ENCODE data around the gene DBNDD1.

DBNDD1 gene

GRCh38 chr16:89965447-89966225 lies 53.6 kb downstream of the DBNDD1 start:
- DNase-seq = no peak

DNA sequence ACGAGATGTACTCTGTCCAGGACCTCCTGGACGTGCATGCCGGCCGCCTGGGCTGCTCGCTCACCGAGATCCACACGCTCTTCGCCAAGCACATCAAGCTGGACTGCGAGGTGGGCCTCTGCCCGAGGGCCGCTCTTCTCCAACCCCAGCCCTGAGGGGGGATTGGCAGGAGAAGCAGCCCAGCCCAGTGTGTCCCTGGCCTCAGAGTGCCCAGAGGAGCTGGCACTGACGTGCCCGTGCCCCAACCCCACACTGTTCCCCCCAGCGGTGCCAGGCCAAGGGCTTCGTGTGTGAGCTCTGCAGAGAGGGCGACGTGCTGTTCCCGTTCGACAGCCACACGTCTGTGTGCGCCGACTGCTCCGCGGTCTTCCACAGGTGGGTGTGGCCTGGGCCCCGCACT lies 55.1 kb downstream of the DBNDD1 start:
- DNase-seq = no peak

DNA sequence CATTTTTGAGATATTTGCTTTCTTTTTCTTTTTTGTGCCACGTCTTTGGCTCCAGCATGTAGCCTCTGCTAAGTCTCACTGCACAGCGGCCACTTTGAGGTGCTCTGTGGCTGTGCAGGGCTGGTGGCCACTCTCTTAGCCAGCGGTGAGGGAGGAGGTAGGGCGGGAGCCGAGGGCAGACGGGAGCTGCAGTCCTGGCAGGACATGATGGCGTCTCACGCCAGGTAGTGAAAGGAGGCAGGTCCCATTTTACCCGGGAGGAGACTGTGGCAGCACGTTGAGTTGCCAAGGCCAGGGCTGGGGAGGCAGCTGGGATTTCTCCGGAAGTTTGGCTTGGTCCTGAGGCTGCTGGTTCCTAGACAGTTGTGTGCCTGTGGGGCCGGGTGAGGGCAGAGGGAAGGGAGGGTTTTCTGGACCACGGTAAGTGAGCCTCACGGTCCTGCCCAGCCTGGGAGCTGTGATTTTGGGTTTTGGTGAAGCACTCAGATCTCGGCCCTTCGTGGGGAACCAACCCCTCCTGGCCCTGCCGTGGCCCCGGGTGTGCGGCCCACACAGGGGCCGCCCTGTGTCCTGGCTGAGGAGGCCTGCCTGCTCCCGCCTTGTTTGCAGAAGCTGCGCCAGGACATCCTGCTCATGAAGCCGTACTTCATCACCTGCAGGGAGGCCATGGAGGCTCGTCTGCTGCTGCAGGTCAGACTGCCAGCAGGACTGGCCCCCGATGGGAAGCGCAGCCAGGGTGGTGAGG lies 56.3 kb downstream of the DBNDD1 start:
- no peak for DNase-seq

DNA sequence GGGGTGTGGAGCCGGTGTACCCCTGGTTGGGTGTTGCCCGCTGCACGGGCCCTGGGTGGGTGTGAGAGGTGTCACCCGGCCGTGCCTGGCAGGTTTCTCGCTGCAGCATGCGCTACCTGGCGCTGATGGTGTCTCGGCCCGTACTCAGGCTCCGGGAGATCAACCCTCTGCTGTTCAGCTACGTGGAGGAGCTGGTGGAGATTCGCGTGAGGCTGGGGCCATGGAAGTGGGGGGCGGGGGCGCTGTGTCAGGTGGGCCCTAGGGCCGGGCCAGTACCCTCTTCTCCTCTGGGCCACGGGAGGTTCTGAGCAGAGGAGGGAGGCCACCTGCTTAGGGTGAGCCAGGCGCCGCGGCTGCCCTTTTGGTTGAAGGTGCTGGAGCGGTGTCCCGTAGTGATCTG lies 57.3 kb downstream of the DBNDD1 start:
- no peak for DNase-seq

DNA sequence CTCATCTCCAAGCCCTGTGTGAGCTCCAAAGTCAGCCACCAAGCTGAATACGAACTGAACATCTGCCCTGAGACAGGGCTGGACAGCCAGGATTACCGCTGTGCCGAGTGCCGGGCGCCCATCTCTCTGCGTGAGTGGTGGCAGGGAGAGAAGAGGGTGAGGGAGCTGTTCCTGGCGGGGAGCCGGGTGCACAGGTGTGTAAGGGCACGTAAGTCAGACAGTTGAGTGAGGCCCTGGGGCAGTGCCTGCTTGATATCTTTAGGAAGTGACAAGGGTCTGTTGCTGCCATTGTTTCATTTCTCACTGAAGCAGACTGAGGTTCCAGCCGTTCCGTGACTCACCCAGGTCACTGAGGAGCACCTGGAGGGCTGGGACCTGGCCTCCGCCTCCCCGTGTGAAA lies 58.3 kb downstream of the DBNDD1 start:
- DNase-seq = no peak

DNA sequence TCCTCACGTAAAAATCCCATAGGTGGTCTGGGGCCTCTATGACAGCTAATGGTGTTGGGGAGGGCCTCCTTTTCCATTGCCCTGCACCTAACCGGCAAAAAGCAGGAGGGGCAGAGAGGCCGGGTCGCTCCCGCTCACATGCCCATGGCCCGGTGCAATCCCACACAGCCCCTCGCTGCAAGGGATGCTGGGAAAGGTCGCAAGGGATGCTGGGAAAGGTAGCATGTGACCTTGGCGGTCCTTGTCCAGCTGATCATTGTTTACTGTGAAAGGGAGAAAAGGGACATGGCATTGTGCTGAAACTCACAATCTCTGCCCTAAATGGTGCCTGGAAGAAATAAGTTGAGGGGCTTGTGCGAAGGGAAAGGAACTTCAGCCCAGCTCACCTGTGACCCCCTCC lies 60.7 kb downstream of the DBNDD1 start:
- no peak for DNase-seq

- peak in 18 of 51 donors; percentile 3 to 49 (median 20) for DNase-seq
These were observed 61.2 kb downstream of the DBNDD1 start for GRCh38 chr16:89958068-89958467.

GRCh38 chr16:89957216-89957785 lies 62.0 kb downstream of the DBNDD1 start:
- no peak for DNase-seq

DNA sequence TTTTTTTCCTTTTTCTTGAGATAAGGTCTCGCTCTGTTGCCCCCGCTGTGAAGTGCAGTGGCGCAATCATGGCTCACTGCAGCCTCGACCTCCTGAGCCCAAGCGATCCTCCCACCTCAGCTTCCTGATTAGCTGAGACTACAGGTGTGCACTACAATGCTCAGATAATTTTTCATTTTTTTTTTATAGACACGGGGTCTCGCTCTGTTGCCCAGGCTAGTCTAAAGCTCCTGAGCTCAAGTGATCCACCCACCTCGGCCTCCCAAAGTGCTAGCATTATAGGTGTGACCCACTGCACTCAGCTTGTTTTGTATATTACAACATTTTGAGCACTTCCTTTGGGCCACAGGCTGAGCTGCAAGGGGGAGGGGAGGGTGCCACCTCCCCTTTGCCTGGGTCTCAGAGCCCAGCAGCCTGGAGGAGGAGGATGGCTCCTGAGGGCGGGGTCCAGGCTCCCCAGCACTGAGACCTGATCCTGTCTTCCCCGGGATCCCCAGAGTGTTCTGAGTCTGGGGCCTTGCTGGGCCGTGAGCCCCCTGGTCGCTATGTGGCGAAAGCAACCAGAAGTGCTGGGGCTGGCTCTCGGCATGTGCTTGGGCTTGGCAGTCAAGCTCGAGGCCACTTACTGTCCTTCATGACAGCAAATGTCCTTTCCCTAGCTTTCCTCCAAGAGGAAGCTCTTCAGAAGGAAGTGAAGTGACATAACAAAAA lies 62.6 kb downstream of the DBNDD1 start:
- no peak for DNase-seq

DNA sequence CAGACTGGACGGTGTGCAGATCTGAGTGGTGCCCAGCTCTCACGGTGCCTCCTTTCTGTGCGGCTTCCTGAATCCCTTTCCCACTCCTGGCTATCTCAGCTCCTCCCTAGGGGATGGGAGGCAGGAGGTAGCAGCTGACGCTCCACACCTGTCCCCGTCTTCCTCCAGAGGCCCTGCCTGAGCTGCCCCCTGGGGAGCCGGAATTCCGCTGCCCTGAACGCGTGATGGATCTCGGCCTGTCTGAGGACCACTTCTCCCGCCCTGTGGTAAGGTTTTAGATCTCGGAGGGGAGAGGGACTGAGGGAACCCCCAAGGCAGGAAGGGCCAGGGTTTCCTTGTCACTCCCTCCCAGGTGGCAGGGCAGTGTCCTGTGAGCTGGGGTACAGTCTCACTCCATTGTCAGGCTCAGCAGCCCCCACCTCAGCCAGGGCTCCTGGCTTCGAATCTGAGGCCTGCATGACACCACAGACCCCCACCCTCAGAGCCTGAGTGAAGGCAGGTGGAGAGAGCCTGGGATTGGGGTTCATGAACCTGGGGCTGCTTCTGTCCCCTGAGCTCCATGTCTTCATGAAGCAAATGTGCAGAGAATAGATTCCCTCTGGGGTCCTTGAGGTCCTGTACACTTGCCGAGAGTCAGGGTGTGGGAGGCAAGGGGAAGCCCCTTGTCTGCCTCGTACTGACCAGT lies 64.1 kb downstream of the DBNDD1 start:
- no peak for DNase-seq
